DOHH2 (cell line): ENCODE results near the gene RPTOR.
A peak's percentile ranks its signal among the peaks of the same experiment; 100 is the strongest.

Source experiments
- H3F3A ChIP-seq: fragments of 200-600 bp; sonication (generic), shearing (Covaris generic); 2 replicates; pipeline ENCODE4 v1.6.0; 2016; ENCODE audit warnings: antibody characterized with exemption, mild to moderate bottlenecking; ENCODE audit not compliant: control insufficient read depth, insufficient read depth
- H3K27ac ChIP-seq: fragments of 200-600 bp; sonication (generic); 2 replicates; pipeline ENCODE4 v1.5.1; 2014; ENCODE audit warnings: low read depth, mild to moderate bottlenecking, low read length, moderate library complexity
- H3K27me3 ChIP-seq: fragments of 200-600 bp; sonication (generic); 2 replicates; pipeline ENCODE4 v1.6.1; 2014; ENCODE audit warnings: mild to moderate bottlenecking, low read length, mixed read lengths; ENCODE audit not compliant: control insufficient read depth
- H3K36me3 ChIP-seq: fragments of 200-600 bp; sonication (generic); 2 replicates; pipeline ENCODE4 v1.6.1; 2014; ENCODE audit warnings: mild to moderate bottlenecking, low read length, moderate library complexity, mixed read lengths; ENCODE audit not compliant: control insufficient read depth
- H3K4me1 ChIP-seq: fragments of 200-600 bp; sonication (generic); 2 replicates; pipeline ENCODE4 v1.6.1; 2014; ENCODE audit warnings: mild to moderate bottlenecking, low read length, mixed read lengths; ENCODE audit not compliant: control insufficient read depth
- H3K4me2 ChIP-seq: fragments of 200-600 bp; sonication (generic); 2 replicates; pipeline ENCODE4 v1.6.0; 2014; ENCODE audit warnings: mild to moderate bottlenecking, low read length, moderate library complexity
- H3K4me3 ChIP-seq: fragments of 200-600 bp; sonication (generic); 2 replicates; pipeline ENCODE4 v1.5.1; 2014; ENCODE audit warnings: mild to moderate bottlenecking, low read length, mixed read lengths
- H3K79me2 ChIP-seq: fragments of 200-600 bp; sonication (generic); 2 replicates; pipeline ENCODE4 v1.6.1; 2014; ENCODE audit warnings: mild to moderate bottlenecking, low read length, mixed read lengths; ENCODE audit not compliant: control insufficient read depth
- H3K9me2 ChIP-seq: fragments of 200-600 bp; sonication (generic); replicated peaks from 2 replicates; pipeline ENCODE4 v1.6.1; 2014; ENCODE audit warnings: mild to moderate bottlenecking, low read length, mixed read lengths; ENCODE audit not compliant: control insufficient read depth
- H3K9me3 ChIP-seq: fragments of 200-600 bp; sonication (generic); 2 replicates; pipeline ENCODE4 v1.6.1; 2014; ENCODE audit warnings: antibody characterized with exemption, low read length, mixed read lengths; ENCODE audit not compliant: control insufficient read depth, insufficient read depth
- H4K20me1 ChIP-seq: fragments of 200-600 bp; sonication (generic); 2 replicates; pipeline ENCODE4 v1.6.0; 2014; ENCODE audit warnings: low read depth, mild to moderate bottlenecking, antibody characterized with exemption, low read length, moderate library complexity; ENCODE audit not compliant: control insufficient read depth, insufficient read depth
- CTCF ChIP-seq: fragments of 200-600 bp; sonication (generic); IDR thresholded peaks from one replicate; pipeline ENCODE4 v1.5.1; 2014; ENCODE audit warnings: antibody characterized with exemption, mild to moderate bottlenecking, low read depth, low read length; ENCODE audit not compliant: poor library complexity, severe bottlenecking
- EZH2phosphoT487 ChIP-seq: fragments of 200-600 bp; sonication (generic); IDR thresholded peaks from 2 replicates; pipeline ENCODE4 v1.6.1; 2017; ENCODE audit warnings: borderline replicate concordance, mild to moderate bottlenecking, antibody characterized with exemption, low read length, moderate library complexity, mixed read lengths

RPTOR gene

DNA sequence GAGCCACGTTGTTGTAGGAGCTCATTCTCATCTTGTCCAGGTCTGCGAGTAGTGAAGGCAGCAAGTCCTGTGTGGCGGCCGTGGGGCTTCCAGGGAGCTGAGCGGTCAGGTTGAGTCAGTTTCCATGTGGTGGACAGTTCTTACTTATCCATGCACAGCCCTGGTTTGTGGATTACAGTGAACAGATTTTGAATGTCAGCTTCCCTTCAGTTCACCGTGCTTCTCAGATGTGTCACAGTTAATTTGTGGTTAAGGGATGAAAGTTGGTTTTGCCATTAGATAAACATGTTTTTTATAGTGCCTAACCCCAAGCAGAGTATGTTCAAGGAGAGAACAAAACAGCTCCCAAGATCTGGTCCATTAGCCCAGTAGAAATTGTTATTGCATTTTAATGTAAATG is 103.1 kb downstream of the RPTOR start:
- TF ChIP-seq EZH2phosphoT487 (no peak), CTCF (no peak)
- Histone ChIP-seq H3K9me2 (no peaks in the 10 kb centered on the region), H3K36me3 (peaks cover 3% of the 10 kb centered on the region; the same call in 1 of the 2 replicates), H4K20me1 (no peaks in the 10 kb centered on the region), H3K27me3 (no peaks in the 10 kb centered on the region), H3K4me1 (no peaks in the 10 kb centered on the region), H3F3A (no peaks in the 10 kb centered on the region), H3K27ac (no peak overlapping the region), H3K4me3 (no peak overlapping the region), H3K79me2 (peaks cover 75% of the 10 kb centered on the region), H3K9me3 (no peaks in the 10 kb centered on the region; the same call in 1 of the 2 replicates), H3K4me2 (no peak overlapping the region)

DNA sequence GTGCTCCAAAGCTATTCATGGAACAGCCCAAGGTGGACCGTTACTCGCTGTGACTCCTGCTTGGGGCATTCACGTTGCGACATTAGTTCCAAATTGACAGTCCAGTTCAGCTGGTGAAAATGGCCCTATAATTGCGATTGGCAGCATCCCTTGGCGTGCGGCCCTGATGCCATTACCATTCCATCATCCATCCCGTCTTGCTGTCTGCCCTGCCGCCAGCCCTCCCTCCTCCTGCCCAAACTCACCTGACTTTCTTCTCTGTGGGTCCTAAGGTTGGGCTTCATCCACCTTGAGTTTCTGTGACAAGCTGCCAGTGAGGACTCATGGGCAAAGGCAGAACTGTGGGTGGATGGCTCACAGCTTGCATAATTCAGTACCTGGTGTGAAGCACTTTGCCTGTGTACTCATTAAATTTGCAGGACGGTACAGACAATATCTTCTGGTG is 104.6 kb downstream of the RPTOR start:
- no peaks in the 10 kb centered on the region for H4K20me1 ChIP-seq
- no peak overlapping the region for H3K4me2 ChIP-seq
- no peaks in the 10 kb centered on the region for H3F3A ChIP-seq
- no peak for TF ChIP-seq EZH2phosphoT487
- TF ChIP-seq CTCF = no peak
- H3K27me3 ChIP-seq = no peaks in the 10 kb centered on the region
- H3K27ac ChIP-seq = no peak overlapping the region
- no peaks in the 10 kb centered on the region for H3K9me2 ChIP-seq
- peaks cover 8% of the 10 kb centered on the region; the same call in 1 of the 2 replicates for H3K9me3 ChIP-seq
- H3K4me3 ChIP-seq = no peak overlapping the region
- peaks cover 90% of the 10 kb centered on the region for H3K79me2 ChIP-seq
- peaks cover 3% of the 10 kb centered on the region; the same call in 1 of the 2 replicates for H3K36me3 ChIP-seq
- H3K4me1 ChIP-seq = no peaks in the 10 kb centered on the region

DNA sequence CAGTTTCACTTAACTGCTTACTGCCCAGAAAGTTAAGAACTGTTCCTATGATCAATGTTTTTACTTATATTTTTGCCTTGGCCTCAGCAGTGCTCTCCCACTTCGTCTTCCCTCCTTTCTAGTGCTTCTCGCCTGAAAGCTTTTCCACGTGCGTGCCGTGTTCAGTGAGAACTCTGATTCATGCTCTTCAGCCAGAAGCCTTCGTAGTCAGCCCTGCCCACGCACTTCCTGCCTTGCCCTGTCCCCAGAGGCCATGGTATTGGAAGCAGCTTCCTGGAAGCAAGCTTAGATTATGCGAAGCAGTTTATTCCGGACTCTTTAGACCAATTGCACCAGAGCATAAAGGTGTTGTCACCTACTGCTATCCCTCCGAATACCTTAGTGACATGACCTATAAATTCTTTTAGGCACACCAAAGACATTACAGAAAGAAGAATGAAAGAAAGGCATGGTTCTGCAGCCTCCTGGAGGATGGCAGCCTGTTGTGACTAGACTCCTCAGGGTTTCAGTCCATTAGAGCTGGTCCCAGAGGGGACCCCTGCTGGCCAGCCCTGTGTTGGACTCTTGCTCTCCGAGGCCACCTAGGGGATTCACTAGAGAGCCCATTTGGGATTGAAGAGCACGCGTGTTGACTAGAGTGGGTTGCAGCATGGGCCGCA is 105.2 kb downstream of the RPTOR start:
- Histone ChIP-seq H3K79me2 (peaks cover 90% of the 10 kb centered on the region), H3K9me3 (peaks cover 11% of the 10 kb centered on the region; the same call in 1 of the 2 replicates), H3K27me3 (no peaks in the 10 kb centered on the region), H3K4me1 (no peaks in the 10 kb centered on the region), H3K9me2 (no peaks in the 10 kb centered on the region), H3K4me3 (no peak overlapping the region), H3K4me2 (no peak overlapping the region), H3K36me3 (peaks cover 3% of the 10 kb centered on the region; the same call in 1 of the 2 replicates), H3F3A (no peaks in the 10 kb centered on the region), H3K27ac (no peak overlapping the region), H4K20me1 (no peaks in the 10 kb centered on the region)
- TF ChIP-seq CTCF = peak; percentile 78
- no peak for TF ChIP-seq EZH2phosphoT487
